ENCODE data around the gene LRP11.
A peak's percentile ranks its signal among the peaks of the same experiment; 100 is the strongest.
"Not testable (repeated sequence)": the region's sequence is repeated elsewhere in the genome, so short reads cannot be mapped to it uniquely, and the experiment has no call there.

The LRP11 gene

DNA sequence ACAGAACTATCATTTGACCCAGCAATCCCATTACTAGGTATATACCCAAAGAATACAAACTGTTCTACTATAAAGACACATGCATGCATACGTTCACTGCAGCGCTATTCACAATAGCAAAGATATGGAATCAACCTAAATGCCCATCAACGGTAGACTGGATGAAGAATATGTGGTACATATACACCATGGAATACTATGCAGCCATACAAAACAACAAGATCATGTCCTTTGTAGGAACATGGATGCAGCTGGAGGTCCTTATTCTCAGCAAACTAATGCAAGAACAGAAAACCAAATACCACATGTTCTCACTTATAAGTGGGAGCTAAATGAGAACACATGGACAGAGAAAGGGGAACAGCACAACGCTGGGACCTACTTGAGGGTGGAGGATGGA is 15.8 kb downstream of the LRP11 start:
- DNase-seq = not testable (repeated sequence)

DNA sequence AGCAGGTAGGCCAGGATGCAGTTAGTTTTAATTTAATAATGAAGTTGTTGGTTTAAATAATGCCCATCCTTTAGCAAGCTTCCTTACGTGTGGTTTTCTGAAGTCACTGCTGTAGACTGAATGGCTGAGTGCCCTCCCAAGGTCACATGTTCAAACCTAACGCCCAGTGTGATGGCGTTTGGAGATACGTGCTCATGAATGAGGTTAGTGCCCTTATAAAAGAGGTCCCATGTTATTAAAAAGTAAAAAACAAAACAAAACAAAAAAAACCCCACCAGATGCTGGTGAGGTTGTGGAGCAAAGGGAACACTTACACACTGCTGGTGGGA is 16.3 kb downstream of the LRP11 start:
- no peak for DNase-seq

DNA sequence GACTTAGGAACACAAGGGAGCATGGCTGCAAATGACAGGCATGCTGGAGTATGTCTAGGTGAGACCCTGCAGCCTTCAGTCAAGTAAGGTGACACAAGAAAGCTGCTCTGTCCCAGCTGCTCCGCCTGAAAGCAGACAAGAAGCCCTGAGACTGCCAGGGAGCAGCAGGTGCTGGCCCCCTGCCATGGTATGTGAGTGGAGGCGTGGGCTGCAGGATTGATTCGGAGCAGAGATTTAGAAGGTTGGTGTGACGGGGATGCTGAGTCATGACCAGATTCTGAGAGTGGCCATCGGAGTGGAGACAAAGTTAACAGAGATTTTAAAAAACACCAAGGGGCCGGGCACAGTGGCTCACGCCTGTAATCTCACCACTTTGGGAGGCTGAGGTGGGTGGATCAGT is 17.8 kb downstream of the LRP11 start:
- DNase-seq = peak in 1 of 14 donors; percentile 21

DNA sequence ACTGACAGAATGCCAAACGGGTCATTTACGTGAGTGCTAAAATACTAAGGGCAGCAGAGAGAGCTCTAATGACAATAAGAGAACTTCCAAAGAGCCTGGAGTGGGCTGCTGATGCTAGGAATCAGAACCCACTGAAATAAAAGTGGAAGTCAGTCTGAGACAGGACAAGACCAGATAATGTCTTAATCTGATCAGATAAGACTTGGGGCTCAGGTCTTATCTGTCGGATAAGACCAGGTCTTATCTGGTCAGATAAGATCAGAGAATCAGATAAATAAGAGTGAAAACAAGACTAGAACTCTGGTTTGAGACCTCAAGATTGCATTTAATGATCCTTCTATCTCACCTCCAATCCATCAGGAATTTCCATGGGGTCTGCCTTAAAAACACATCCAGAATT is 18.6 kb downstream of the LRP11 start:
- no peak for DNase-seq

DNA sequence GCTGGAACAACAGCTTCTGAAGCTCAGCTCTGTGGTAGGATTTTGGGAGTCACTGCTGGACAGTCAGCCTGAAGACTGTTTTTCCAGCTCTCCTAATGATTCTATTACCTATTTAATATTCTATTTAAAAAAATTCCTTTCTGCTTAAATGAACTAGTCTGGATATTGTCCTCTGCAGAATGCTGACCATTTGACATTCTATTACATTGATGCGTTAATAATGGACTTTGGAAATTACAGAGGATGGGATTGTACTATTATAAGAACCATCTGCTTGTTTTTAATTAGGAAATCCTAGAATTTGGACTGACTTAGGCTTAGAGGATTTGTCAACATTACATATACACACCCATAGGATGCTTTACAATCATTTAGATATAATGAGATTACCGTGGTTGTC is 19.7 kb downstream of the LRP11 start:
- no peak for DNase-seq

DNA sequence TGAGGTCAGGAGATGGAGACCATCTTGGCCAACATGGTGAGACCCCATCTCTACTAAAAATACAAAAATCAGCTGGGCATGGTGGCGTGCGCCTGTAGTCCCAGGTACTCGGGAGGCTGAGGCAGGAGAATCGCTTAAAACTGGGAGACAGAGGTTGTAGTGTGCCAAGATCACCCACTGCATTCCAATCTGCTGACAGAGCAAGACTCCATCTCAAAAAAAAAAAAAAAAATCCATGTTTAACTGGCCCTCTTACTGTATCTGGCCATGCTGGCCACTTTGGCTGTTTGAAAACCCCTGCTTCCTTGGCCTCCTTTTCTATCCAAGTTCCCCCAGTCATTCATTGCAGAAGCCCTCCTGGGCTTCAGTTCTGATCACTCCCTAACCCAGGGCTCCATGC is 20.1 kb downstream of the LRP11 start:
- DNase-seq = not testable (repeated sequence)

DNA sequence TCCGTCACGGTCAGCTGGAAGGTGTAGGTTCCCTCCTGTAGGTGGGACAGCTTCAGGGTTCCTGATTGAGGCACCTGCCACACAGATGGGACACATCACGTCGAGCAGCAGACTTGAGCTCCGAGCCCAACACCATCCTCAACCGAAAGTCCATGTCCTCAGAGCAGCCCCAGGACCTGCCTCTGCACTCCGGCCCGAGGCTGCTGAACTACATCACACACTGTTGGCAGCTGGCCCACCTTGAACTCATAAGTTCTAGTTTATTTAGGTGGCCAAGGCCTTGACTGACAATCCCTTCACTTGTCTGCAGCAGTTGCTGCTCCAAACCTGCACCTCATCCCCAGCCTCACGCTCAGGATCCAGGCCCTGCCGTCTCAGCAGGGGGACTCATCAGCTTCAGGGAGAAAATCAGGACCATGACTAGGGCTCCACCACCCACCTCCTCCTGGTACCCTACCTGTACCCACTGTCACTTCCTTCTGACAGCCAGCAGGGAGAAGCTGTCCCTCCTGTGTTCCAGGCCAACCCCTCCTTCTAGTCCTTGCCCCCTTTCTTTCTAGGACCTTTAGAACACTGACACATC is 21.0 kb downstream of the LRP11 start:
- no peak for DNase-seq

DNA sequence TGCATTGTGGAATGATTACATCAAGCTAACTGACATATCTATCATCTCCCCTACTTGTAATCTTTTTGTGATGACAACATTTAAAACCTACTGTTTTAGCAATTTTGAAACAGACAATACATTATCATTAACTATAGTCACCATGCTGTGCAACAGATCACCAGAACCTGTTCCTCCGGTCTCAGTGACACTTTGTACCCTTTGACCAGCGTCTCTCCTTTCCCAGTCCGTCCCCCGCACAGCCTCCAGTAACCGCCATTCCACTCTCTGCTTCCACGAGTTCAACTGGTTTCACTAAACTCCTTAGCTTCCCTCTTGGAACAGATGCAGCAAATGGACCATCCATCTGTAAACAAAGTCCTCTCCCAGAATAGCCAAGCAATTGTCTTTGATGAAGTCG is 21.8 kb downstream of the LRP11 start:
- DNase-seq = no peak

DNA sequence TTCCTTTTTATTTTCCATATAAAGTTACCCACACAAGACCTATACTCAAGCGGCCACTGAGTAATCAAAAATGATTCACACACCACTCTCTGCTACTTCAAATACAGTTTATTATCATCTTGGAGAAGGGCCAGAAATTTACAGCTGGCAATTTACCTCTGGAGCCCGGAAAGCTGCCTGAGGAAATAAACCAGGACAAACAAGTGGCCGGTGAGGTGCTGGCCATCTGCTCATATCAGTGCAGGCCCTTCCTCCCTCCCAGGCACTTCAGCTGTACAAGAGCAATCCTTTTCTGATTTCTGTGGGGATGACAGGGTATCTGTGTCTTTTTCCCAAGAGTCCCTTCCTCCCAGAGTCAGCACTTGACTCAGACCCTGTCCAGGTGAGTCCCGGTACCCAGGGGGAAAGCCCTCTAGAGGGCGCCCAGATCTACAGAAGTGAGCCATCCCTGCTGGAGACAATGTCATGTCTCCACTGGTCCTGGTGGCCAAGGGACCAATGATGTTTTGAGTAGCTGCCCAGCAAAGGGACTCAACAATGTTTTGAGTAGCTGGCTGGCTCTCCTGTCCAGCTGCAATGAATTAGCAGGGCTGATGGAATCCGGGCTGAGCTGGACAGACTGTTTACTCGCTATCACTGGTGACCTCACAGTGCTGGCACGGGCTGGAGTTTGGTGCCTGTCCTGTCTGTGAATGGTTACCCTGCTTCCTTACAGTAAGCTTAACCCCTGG is 23.6 kb downstream of the LRP11 start:
- peak in 7 of 14 donors; percentile 8 to 63 (median 26) for DNase-seq

DNA sequence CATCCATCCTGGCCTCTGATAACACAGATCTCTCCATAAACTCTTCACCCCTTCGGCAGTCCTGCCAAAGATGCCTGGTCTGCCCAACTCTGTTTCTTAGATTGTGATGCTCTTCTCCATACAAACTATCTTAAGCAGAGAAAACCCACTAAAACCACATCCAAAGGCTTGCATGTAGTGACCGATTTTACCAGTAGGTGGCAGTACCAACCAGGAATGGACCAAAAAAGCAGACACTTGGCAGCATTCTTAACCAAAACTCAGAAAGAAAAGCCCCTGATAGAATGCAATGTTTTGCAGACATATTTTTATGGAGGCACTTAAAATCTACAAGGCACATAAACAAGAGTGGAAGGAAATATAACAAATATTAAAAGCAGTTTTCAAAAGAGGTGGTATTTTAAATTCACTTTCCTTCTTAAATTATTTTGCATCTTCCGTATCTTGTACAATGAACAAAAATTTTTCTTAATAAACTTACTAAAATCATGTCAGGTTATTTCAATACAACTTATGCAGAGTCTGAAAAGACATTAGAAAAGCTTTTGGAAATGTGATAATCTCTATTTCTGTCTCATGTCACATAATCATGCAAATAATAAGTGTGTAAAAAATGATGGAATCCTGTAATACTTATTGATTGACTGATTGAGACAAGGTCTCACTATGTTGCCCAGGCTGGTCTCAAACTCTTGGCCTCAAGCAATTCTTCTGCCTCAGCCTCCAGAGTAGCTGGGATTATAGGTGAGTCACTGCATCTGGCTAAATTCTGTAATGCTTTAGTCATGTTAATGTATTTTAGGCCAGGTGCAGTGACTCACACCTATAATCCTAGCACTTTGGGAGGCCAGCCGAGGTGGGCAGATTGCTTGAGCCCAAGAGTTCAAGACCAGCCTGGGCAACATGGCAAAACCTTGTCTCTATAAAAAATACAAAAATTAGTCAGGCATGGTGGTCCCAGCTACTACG is 29.4 kb downstream of the LRP11 start:
- DNase-seq = peak in 9 of 14 donors; percentile 11 to 59 (median 38)

DNA sequence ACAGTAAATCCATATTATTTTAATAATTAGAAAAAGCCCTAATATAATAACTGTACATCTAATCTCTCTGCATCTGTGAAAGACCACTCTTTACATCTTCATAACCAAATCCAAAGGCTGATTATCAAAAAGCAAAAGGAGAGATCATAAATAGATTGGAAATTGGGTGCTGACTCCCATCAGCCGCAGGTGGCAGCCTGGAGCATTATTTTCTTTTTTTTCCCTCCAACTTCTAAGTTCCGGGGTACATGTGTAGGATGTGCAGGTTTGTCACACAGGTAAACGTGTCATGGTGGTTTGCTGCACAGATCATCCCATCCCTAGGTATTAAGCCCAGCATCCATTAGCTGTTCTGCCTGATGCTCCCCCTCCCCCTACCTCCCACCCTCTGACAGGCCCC is 30.5 kb downstream of the LRP11 start:
- DNase-seq = no peak

DNA sequence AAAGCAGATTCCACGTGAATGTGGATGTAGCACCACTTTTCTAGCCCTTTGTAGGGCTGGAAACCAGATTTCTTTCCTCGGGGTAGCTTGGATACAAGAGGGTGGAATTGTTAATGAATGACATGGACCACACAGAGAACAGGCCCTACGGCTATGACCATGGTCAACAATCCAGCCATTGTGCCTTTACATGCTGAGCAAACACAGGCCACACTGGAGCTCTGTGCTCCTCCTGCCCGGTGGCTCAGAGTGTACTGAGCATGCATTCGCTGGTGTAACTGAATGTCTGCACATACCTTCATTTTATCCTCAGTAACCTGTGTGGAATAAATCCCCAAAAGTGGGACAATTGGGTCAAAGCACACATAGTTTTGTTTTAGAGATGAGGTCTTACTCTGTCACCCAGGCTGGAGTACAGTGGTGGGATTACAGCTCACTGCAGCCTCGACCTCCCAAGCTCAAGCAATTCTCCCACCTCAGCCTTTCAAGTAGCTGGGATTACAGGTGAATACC is 32.8 kb downstream of the LRP11 start:
- DNase-seq = peak in 11 of 14 donors; percentile 7 to 85 (median 45)

DNA sequence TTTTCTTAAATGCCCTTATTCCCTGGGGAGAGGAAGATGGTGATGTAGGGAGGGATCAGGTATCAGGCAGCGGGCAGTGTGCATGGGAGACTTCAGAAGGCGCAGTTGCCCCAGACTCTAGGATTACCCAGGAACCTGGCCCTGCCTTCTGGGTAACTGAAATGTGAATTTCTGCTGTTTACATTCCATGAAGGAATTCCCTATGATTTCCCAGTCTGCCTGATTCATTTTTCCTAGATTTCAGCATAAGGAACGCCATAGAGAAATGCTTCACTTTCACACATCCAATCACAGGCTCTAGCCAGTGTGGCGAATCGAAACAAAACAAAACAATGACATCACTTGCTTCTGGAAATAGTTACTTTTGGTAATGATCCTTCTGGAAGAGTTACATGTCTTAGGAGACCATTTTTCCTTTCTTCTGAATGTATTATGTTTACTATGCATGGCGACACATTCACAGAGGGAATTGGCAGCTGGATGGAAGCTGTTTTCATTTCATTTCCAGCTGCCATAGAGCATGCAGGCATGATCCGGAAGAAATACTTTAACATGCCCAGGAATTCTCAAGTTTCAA is 33.3 kb downstream of the LRP11 start:
- peak in 4 of 14 donors; percentile 11 to 85 (median 27) for DNase-seq

DNA sequence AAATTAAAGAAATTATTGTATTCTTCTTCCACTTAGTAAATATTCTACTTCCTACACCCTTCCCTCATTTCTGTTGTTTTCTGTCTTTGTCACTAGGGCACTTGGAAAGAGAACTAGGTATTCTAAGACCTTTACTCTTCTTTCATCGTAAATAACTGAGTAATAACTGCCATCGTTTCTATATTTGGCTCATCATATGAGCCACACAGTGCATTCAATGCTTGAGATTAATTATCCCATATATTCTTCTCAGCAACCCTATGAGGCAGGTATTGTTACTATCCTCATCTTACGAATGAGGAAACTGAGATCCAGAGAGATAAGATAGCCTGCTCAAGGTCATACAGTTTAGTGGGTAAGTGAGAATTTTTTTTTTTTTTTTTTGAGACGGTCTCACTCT is 38.9 kb downstream of the LRP11 start:
- no peak for DNase-seq

DNA sequence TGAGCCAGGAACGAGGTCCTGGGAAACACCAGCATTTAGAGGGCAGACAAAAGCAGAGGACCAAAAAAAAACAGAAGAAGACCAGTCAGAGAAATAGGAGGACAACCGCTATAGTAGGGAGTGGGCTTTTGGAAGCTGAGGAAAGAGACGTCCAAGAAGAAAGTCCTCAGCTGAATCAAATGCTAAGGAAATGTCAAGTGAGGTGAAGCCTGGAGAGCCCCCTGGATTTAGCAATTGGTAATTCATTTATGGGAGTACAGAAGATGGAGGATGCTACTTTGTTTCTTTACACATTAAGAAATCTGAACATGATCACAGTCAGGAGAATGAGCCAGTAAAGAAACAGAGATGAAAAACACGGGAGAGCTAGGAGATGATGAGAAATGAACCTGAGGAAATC is 41.1 kb downstream of the LRP11 start:
- DNase-seq = no peak

DNA sequence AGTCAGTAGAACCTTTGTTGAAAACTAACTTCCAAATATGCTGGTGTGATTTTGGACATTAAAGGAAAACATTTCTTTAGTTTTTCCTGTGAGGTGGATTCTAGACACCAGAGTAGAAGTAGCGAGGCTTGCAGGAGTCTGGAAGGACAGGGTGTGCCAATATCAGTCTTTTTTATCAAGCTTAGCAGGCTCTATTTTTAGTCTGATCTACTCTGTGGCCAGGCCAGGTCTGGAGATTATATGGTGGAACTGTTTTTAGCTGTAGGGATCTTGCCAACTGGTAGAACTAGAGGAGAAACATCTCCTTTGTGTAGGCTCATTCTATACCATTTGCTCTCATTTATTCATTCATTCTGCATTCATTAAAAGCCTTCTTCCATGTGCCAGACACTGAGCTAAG is 42.7 kb downstream of the LRP11 start:
- DNase-seq = no peak

DNA sequence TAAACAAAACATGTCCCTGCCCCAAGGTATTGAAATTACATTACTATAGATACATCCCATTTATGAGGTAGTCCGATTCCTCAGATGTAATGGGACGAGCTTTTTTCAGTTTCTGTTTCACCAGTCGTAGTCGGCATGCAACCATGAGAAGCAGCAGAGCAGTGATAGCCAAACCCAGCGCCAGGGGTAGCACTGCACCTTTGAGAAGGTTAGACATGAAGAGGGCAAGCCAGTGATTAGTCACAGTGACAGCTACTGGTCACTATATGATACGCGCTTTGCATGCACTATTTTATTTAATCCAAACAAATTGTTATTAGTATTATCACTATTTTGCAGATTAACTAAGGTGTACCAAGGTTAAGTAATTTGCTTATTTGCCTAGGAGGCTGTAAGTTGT is 43.7 kb downstream of the LRP11 start:
- DNase-seq = no peak

DNA sequence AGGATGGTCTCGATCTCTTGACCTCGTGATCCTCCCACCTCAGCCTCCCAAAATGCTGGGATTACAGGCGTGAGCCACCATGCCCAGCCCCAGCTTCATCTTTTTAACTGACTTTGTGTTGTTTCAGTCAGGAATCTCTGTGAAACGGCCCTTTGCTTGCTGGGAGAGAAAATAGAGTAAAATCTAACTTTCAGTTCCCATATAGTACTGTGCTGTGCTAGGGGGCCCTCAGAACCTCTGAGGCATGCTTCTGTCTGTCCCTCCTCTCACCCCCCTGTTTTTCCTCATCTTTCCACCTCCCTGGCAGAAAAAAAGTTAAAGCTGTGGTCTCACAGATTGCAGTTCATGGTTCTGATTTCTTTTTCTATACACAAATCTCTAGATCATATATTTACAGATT is 48.4 kb downstream of the LRP11 start:
- no peak for DNase-seq

DNA sequence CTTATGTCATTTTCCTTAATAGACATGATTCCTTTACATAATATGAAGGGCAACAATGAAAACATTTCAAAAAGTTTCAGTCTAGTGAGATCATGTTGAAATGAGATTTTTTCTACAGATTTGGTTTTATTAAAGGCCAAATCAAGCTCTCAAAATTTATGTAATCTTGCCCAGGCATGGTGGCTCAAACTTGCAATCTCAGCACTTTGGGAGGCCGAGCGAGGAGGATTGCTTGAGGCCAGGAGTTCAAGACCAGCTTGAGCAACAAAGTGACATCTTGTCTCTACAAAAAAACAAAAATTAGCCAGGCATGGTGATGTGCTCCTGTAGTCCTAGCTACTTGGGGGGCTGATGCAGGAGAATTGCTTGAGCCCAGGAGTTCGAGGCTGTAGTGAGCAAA is 50.8 kb downstream of the LRP11 start:
- DNase-seq = no peak

DNA sequence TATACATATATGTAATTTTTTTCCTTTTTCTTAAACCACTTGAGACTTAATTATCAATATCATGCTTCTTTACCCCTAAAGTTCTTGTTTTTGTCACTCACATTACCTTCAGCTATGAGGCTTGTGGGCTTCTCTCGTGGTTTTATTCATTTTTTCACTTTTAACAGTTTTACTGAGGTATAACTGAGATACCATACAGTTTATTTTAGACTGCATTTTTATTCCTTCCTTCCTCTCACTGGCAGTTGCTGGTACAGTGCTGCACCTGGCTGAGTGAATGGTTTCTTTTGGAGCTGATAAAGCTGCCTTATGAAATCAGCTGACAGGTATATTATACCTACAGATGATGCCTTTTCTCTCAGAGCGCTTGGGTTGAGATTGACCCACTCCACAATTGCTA is 54.4 kb downstream of the LRP11 start:
- DNase-seq = no peak

DNA sequence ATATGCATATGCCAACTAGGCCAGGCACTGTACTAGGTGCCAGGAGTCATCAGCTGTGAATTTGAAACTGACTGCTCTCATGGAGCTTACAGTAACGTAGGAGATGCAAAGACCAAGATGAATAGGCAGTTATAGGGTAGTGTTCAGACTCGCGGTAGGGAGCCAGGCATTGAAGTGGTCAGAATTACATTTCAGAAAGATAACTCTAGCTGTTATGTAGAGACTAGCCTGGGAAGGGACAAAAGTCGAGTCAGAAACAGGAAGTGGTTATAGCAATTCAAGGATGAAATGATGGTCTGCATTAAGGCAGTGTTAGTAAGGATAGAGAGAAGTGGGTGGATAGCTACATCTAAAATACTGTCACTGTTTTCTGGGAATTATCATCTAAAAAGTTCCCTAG is 58.0 kb downstream of the LRP11 start:
- DNase-seq = no peak

DNA sequence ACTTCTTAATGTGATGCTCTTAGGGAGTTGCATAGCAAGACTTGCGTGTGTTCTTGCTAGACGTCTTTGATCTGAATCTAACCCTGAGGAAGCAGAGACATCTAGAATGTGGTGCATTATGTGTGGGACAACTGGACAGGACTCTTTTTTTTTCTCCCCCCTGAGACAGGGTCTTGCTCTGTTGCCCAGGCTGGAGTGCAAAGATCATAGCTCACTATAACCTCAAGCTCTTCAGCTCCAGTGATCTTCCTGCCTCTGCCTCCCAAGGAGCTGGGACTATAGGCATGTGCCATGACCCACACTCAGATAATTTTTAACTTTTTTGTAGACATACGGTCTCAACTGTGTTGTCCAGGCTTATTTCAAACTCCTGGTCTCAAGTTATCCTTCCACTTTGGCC is 80.6 kb downstream of the LRP11 start:
- no peak for DNase-seq

DNA sequence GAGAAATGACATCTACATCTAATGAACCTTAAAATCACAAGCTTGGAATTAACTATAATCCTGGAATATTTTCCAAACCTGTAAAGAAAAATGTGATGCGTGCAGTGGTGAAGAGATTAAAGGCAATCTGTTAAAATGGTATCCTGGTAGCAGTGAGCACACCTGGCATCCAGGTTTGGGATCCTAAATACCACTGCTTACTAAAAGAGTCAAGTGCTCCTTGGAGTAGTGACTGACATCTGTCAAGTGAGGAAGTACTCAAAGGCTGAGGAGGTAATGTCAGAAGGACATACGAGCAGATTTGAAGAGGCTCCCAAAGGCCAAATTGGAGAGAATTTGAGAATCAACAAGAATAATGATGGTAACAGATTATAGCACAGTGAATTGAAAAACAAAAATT is 81.8 kb downstream of the LRP11 start:
- no peak for DNase-seq

Data from C1 segment of cervical spinal cord (tissue), 14 donors.